Kidney (tissue), 14 donors: Measurements from ENCODE around the gene DPH7. TPM values are rescaled to one million over a fixed set of nuclear protein-coding genes. Genes with fewer than 3 reads are reported as not detected.

Experiments used
- DNase-seq, 5 donors: peaks; one replicate each; pipeline ENCODE4 v3.0.0-alpha.2; 2013 to 2020
- FAIRE-seq: peaks from 2 replicates; lab custom pipeline; 2012; peaks lifted over from hg19 to GRCh38; lab: Jason Lieb, UNC
- H3K27ac ChIP-seq, 2 donors: one replicate each; pipeline ENCODE4 v1.7.0; 2013; ENCODE audit warnings: low read depth in 2 of 2, low read length in 2 of 2, inconsistent platforms in 1 of 2
- H3K27me3 ChIP-seq: one replicate; pipeline ENCODE4 v1.7.1; 2013; ENCODE audit warnings: low read length, inconsistent platforms; ENCODE audit not compliant: control insufficient read depth, insufficient read depth
- H3K36me3 ChIP-seq, 3 donors: one replicate each; pipeline versions ENCODE4 v1.7.0 to v1.7.1; 2013; ENCODE audit warnings: low read length in 3 of 3, control low read depth in 1 of 3, inconsistent platforms in 1 of 3; ENCODE audit not compliant: insufficient read depth in 3 of 3, control insufficient read depth in 2 of 3
- H3K4me1 ChIP-seq, 3 donors: one replicate each; pipeline versions ENCODE4 v1.7.0 to v1.7.1; 2013; ENCODE audit warnings: low read length in 3 of 3, inconsistent platforms in 1 of 3, low read depth in 1 of 3; ENCODE audit not compliant: control insufficient read depth in 2 of 3, insufficient read depth in 2 of 3
- H3K4me3 ChIP-seq, 3 donors: one replicate each; pipeline versions ENCODE4 v1.7.0 to v1.8.1; 2013; ENCODE audit warnings: low read length in 3 of 3, control low read depth in 1 of 3, inconsistent platforms in 1 of 3
- H3K9ac ChIP-seq, 3 donors: one replicate each; pipeline versions ENCODE4 v1.7.0 to v1.7.1; 2013; ENCODE audit warnings: low read length in 3 of 3, control low read depth in 1 of 3, inconsistent platforms in 1 of 3
- H3K9me3 ChIP-seq, 3 donors: one replicate each; pipeline versions ENCODE4 v1.7.0 to v1.7.1; 2013; ENCODE audit warnings: low read length in 3 of 3, control low read depth in 1 of 3, inconsistent platforms in 1 of 3; ENCODE audit not compliant: control insufficient read depth in 2 of 3, insufficient read depth in 1 of 3
- CTCF ChIP-seq: IDR thresholded peaks from 3 replicates; pipeline ENCODE4 v1.5.1; 2012; ENCODE audit warnings: mild to moderate bottlenecking, moderate library complexity, borderline replicate concordance; ENCODE audit not compliant: insufficient read depth; ENCODE audit errors: extremely low read depth
- intact Hi-C: fragments of 100-400 bp; cut with DNase I; formaldehyde crosslinking; loops from one replicate; pipeline ENCODE4 v1.11.1; 2022
- polyA plus RNA-seq: library from polyadenylated mRNA; stranded (reverse); fragments of 350-450 nt; fragmentation: Illumina TruSeq; extraction: RNeasy Lipid Tissue Mini Kit (QIAGEN cat#74804); gene quantifications from one replicate; pipeline ENCODE4 v1.2.3, GENCODE V29; 2014; ENCODE audit warnings: low read depth, low replicate concordance; ENCODE audit not compliant: insufficient read depth
- total RNA-seq: library from RNA; stranded (reverse); fragmentation: NEBNext Ultra II Directional; extraction: Animal tissue kit (Norgen Biotek cat#: 25700); gene quantifications from one replicate; pipeline ENCODE4 v1.2.1, GENCODE V29; 2021
- donor health status: control.
- donor health status: control.
- donor health status: control.
- donor health status: control.
- donor health status: control.
- donor health status: DM: yes; HTN: yes; CAD: no.
- donor health status: Normal renal cell carcinoma (clear cell type).

DPH7 gene
- total and polyA plus RNA-seq, 2 donors from 2014 or later: 23.2 to 31.4 TPM

DNA sequence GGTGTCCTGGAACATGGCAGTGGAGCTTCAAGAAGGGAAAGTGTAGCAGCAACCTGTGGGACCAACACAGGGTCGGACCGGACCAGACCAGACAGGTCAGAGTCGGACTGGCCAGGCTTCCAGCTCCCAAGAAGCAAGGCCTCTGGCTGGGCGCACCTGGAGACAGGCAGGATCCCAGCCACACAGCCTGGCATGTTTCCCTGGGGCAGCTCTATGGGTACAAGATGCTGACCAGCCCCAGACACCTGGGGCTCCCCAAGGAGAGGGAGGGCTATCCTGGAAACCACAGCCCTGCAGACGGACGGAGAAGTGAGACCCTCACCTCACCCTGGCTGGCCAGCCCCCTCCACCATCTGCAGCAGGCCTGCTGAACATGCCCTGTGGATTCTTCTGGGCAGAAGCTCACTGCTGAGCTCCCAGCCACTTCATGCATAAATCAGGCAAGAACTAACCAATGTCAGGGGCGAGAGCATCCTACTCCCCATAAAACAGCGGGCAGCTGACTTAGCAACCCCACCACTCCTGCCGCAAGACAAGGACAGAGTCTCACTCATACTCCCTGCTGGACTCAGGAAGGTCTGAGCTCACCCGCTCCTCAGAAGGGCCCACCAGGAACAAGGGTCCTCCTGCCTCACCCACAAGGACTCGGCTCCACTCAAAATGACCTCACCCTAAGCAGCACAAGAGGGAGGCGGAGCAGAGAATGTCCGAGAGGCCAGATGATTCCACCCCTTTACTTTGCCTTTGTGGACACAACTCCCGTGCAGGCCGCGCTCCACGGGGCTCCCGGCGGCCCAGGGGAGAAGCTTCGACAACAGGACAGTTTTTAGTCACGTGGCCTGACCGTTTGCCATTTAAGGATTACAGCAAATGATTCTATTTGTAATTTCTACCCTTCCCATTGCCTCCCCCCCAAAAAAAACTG is 2.9 kb upstream of the DPH7 start:
- no peak for TF ChIP-seq CTCF
- Histone ChIP-seq H3K9me3 (no peaks in the 10 kb centered on the region), H3K4me1 (peaks cover 0 to 13% (median 4%) of the 10 kb centered on the region in 3 donors), H3K27ac (no peak overlapping the region), H3K36me3 (peaks cover 0 to 9% (median 3%) of the 10 kb centered on the region in 3 donors), H3K9ac (peak overlapping the region in 1 of 3 donors; percentile 40), H3K4me3 (no peak overlapping the region), H3K27me3 (no peaks in the 10 kb centered on the region)
- FAIRE-seq: no peak
- intact Hi-C loops: no loop called here
- peak in 1 of 5 donors; percentile 77 for DNase-seq

GRCh38 chr9:137580954-137581322 is 2.2 kb upstream of the DPH7 start:
- H3K27ac ChIP-seq: no peak overlapping the region
- peak overlapping the region in 1 of 3 donors; percentile 40 for H3K9ac ChIP-seq
- peaks cover 0 to 13% (median 4%) of the 10 kb centered on the region in 3 donors for H3K4me1 ChIP-seq
- no peak for TF ChIP-seq CTCF
- H3K36me3 ChIP-seq: peaks cover 0 to 11% (median 5%) of the 10 kb centered on the region in 3 donors
- intact Hi-C loops: no loop called here
- DNase-seq (no peak), FAIRE-seq (no peak)
- no peaks in the 10 kb centered on the region for H3K27me3 ChIP-seq
- H3K9me3 ChIP-seq: no peaks in the 10 kb centered on the region
- H3K4me3 ChIP-seq: no peak overlapping the region

DNA sequence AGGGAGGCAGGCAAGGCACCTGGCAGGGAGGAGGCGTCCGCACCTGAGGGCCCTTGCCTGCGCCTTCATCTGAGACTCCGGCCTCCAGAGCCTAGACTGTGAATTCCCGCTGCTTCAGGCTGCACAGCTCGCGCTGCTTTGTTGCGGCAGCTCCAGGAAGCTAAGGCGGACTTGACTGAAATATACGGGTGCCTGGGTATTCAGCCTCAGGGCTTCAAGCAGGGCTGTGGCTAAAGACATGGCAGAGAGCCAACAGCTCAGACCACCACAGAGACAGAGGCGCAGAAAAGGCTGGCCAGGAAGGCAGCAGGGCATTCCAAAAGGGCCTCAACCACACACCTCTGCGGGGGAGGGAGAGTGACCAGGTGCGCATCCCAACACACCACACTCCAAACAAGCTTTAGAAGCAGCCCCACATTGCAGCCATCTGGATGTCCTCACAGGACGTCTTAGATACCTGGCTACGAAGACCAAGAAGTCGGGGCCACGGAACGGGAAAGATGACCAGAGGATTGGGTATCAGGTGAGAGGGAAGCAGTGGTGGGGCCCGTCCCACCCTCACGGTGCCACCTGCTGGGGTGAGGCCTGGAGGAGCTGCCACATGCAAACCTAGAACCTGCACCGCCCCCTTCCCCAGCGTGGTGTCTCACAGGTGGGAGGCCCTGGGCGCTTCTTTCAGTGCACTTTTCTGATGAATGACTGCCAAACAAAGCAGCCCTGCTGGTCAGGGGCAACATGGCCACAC is 1.7 kb upstream of the DPH7 start:
- Histone ChIP-seq H3K4me1 (peaks cover 0 to 13% (median 4%) of the 10 kb centered on the region in 3 donors), H3K9me3 (no peaks in the 10 kb centered on the region), H3K36me3 (peaks cover 3 to 17% (median 9%) of the 10 kb centered on the region in 3 donors), H3K27ac (no peak overlapping the region), H3K27me3 (no peaks in the 10 kb centered on the region), H3K4me3 (no peak overlapping the region), H3K9ac (peak overlapping the region in 1 of 3 donors; percentile 40)
- DNase-seq: no peak
- FAIRE-seq: no peak
- no peak for TF ChIP-seq CTCF
- intact Hi-C loops: no loop called here
